Vagina (tissue), 2 donors: ENCODE data around the gene CORO2B. TPM values are rescaled to one million over a fixed set of nuclear protein-coding genes. Genes with fewer than 3 reads are reported as not detected.

ENCODE experiments used
- DNase-seq, 2 donors: peaks; one replicate each; pipeline ENCODE4 v3.0.0-alpha.2; 2017; ENCODE audit errors: extremely low spot score in 2 of 2
- H3K27ac ChIP-seq: fragments of 200-600 bp; sonication (generic); one replicate; pipeline ENCODE4 v1.5.1; 2019
- H3K27me3 ChIP-seq: fragments of 200-600 bp; sonication (generic); one replicate; pipeline ENCODE4 v1.5.1; 2019
- H3K36me3 ChIP-seq, 2 donors: fragments of 200-600 bp; sonication (generic); one replicate each; pipeline ENCODE4 v1.5.1; 2017 to 2019
- H3K4me1 ChIP-seq: fragments of 200-600 bp; sonication (generic); one replicate; pipeline ENCODE4 v1.5.1; 2019
- H3K4me3 ChIP-seq, 2 donors: fragments of 200-600 bp; sonication (generic); 1 replicate in 1 of 2; 2 replicates in 1 of 2; pipeline ENCODE4 v1.5.1; 2016 to 2019
- H3K9me3 ChIP-seq: fragments of 200-600 bp; sonication (generic); one replicate; pipeline ENCODE4 v1.5.1; 2019
- POLR2A ChIP-seq, 2 donors: fragments of 450-650 bp; IDR thresholded peaks; one replicate each; pipeline ENCODE4 v1.6.1; 2017; ENCODE audit warnings: antibody characterized with exemption in 2 of 2, mild to moderate bottlenecking in 2 of 2, moderate library complexity in 2 of 2
- POLR2AphosphoS5 ChIP-seq, 2 donors: sonication (generic); formaldehyde crosslinking; IDR thresholded peaks; one replicate each; pipeline ENCODE4 v1.9.0; 2017; ENCODE audit warnings: antibody characterized with exemption in 2 of 2, mild to moderate bottlenecking in 2 of 2, low read depth in 1 of 2; ENCODE audit not compliant: insufficient read depth in 1 of 2
- intact Hi-C: fragments of 100-400 bp; cut with DNase I; formaldehyde crosslinking; loops from one replicate; pipeline ENCODE4 v1.15.1; 2023
- total RNA-seq: library from RNA; depleted of rRNA; stranded (reverse); fragments of >200 nt; gene quantifications from one replicate; pipeline ENCODE4 v1.2.3, GENCODE V29; 2016
- TF ChIP-seq, protein P1 (sequence below), 3 experiments: fragments of 450-650 bp in 2 of 3; fragments of 200-600 bp in 1 of 3; sonication (generic) in 1 of 3; IDR thresholded peaks; one replicate each; pipeline ENCODE4 v1.5.1; 2017 to 2019; ENCODE audit warnings: antibody characterized with exemption in 3 of 3, mild to moderate bottlenecking in 2 of 3, moderate library complexity in 2 of 3

CORO2B gene
- total RNA-seq, 1 donor from 2014 or later, result 4.7 TPM

GRCh38 chr15:68667800-68668625 is 89.2 kb downstream of the CORO2B start:
- H3K9me3 ChIP-seq, result no peaks in the 10 kb centered on the region
- intact Hi-C loops, result no loop called here
- no peaks in the 10 kb centered on the region for H3K4me1 ChIP-seq
- no peaks in the 10 kb centered on the region for H3K36me3 ChIP-seq
- H3K27ac ChIP-seq, result no peak overlapping the region
- peak in 1 of 2 donors; percentile 56 for DNase-seq
- no peak overlapping the region for H3K4me3 ChIP-seq
- H3K27me3 ChIP-seq, result no peaks in the 10 kb centered on the region
- TF ChIP-seq, protein P1, sequence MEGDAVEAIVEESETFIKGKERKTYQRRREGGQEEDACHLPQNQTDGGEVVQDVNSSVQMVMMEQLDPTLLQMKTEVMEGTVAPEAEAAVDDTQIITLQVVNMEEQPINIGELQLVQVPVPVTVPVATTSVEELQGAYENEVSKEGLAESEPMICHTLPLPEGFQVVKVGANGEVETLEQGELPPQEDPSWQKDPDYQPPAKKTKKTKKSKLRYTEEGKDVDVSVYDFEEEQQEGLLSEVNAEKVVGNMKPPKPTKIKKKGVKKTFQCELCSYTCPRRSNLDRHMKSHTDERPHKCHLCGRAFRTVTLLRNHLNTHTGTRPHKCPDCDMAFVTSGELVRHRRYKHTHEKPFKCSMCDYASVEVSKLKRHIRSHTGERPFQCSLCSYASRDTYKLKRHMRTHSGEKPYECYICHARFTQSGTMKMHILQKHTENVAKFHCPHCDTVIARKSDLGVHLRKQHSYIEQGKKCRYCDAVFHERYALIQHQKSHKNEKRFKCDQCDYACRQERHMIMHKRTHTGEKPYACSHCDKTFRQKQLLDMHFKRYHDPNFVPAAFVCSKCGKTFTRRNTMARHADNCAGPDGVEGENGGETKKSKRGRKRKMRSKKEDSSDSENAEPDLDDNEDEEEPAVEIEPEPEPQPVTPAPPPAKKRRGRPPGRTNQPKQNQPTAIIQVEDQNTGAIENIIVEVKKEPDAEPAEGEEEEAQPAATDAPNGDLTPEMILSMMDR (IDR thresholded peaks at IDR 0.05), result no peak
- no peak for TF ChIP-seq POLR2A (IDR thresholded peaks at IDR 0.05)
- no peak for TF ChIP-seq POLR2AphosphoS5 (IDR thresholded peaks at IDR 0.05; ENCODE audit: insufficient read depth in 1 of 2, low read depth in 1 of 2)

DNA sequence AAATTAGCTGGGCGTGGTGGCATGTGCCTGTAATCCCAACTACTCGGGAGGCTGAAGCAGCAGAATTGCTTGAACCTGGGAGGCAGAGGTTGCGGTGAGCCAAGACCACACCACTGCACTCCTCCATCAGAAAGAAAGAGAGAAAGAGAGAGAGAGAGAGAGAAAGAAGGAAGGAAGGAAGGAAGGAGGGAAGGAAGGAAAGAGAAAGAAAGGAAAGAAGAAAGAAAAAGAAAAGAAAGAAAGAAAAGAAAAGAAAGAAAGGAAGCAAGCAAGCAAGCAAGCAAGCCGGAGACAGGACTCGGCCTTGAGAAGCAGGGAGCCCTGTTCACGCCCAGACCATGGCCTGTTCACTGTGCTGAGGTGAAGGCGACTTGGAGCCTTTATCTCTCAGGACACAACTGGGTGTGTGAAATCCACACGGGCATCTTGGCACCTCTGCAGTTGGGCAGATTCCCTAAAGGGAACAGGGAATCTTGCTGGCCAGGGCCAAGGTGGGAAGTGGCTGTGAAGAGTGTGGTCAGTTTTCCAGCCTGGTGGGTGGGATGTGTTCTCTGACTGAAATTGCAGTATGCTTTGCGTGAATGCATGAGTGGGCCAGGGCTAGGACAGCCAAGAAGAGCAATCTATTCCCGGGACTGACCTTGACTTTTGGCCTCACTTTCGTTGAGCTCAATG is 90.3 kb downstream of the CORO2B start:
- H3K27me3 ChIP-seq, result no peaks in the 10 kb centered on the region
- DNase-seq, result peak in 1 of 2 donors; percentile 64
- H3K9me3 ChIP-seq, result no peaks in the 10 kb centered on the region
- peaks cover 4% of the 10 kb centered on the region for H3K4me1 ChIP-seq
- H3K4me3 ChIP-seq, result no peak overlapping the region
- TF ChIP-seq, protein P1 (IDR thresholded peaks at IDR 0.05), result no peak
- TF ChIP-seq POLR2AphosphoS5 (IDR thresholded peaks at IDR 0.05; ENCODE audit: insufficient read depth in 1 of 2, low read depth in 1 of 2) (no peak), POLR2A (IDR thresholded peaks at IDR 0.05) (no peak)
- intact Hi-C loops, result no loop called here
- H3K36me3 ChIP-seq, result no peaks in the 10 kb centered on the region
- no peak overlapping the region for H3K27ac ChIP-seq

DNA sequence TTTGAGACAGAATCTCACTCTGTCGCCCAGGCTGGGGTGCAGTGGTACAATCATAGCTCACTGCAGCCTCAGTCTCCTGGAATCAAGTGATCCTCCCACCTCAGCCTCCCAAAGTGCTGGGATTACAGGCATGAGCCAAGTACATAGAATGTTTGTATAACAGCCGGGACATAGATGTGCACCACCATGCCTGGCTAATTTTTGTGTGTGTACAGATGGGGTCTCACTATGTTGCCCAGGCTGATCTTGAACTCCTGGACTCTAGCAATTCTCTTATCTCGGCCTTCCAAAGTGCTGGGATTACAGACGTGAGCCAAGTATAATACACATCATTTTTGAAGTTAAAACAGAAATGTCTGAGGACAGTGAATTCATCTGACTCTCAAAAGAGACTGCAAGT is 93.5 kb downstream of the CORO2B start:
- intact Hi-C loops, result loop anchor here (2.0 to 10.0 kb wide), 3 partner anchors 93 to 367 kb away; partner anchors contain the start of gene CORO2B
- H3K9me3 ChIP-seq, result no peaks in the 10 kb centered on the region
- no peaks in the 10 kb centered on the region for H3K27me3 ChIP-seq
- H3K4me1 ChIP-seq, result peaks cover 4% of the 10 kb centered on the region
- H3K4me3 ChIP-seq, result no peak overlapping the region
- no peak for TF ChIP-seq POLR2A (IDR thresholded peaks at IDR 0.05)
- TF ChIP-seq POLR2AphosphoS5 (IDR thresholded peaks at IDR 0.05; ENCODE audit: insufficient read depth in 1 of 2, low read depth in 1 of 2), result no peak
- TF ChIP-seq, protein P1 (IDR thresholded peaks at IDR 0.05), result no peak
- no peaks in the 10 kb centered on the region for H3K36me3 ChIP-seq
- DNase-seq, result peak in 1 of 2 donors; percentile 54
- H3K27ac ChIP-seq, result no peak overlapping the region

GRCh38 chr15:68672781-68673205 is 94.0 kb downstream of the CORO2B start:
- TF ChIP-seq, protein P1 (IDR thresholded peaks at IDR 0.05), result no peak
- TF ChIP-seq POLR2AphosphoS5 (IDR thresholded peaks at IDR 0.05; ENCODE audit: insufficient read depth in 1 of 2, low read depth in 1 of 2), result no peak
- no peak for TF ChIP-seq POLR2A (IDR thresholded peaks at IDR 0.05)
- DNase-seq, result peak in 1 of 2 donors; percentile 80
- Histone ChIP-seq H3K4me3 (no peak overlapping the region), H3K4me1 (peaks cover 4% of the 10 kb centered on the region), H3K9me3 (no peaks in the 10 kb centered on the region), H3K27me3 (no peaks in the 10 kb centered on the region), H3K27ac (no peak overlapping the region), H3K36me3 (no peaks in the 10 kb centered on the region)
- intact Hi-C loops, result loop anchor here (2.0 to 10.0 kb wide), 3 partner anchors 94 to 368 kb away; partner anchors contain the start of gene CORO2B
